NB4 (cell line): ENCODE measurements around the gene SEMA3C.

Experiments
- CTCF ChIP-seq: IDR thresholded peaks from one replicate; pipeline ENCODE4 v1.5.1; 2012; ENCODE audit warnings: low read depth, low read length
- MAX ChIP-seq: IDR thresholded peaks from 2 replicates; pipeline ENCODE4 v1.6.1; 2011; ENCODE audit warnings: low read depth, low read length

- TF ChIP-seq CTCF (no peak), MAX (no peak)
Observed at GRCh38 chr7:80950550-80950967, 31.7 kb upstream of the SEMA3C start.
